ENCODE results near the gene FCHSD2.
"Not testable (repeated sequence)": the region's sequence is repeated elsewhere in the genome, so short reads cannot be mapped to it uniquely, and the experiment has no call there.

Gene FCHSD2

DNA sequence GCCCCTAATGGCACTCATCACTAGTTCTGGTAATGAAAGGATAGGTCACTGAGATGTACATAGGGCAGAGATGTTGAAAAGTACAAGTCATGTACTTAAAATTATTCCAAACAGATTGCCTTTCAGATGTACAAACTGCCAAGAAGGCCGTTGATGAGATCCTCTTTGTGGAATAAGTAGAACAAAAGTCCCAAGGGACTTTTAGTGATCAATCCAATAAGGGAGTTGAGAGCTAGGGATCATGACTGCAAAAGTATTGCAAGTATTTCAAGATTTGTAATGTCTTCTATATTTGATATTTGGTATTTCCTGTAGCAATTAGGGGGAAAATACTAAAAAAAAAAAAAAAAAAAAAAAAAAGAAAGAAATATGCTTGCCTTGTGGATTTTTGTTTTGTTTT lies 245.7 kb downstream of the FCHSD2 start:
- no peak for DNase-seq (ENCODE audit: low read depth in 3 of 3, low spot score in 1 of 3)

GRCh38 chr11:72890881-72891280 lies 251.2 kb downstream of the FCHSD2 start:
- no peak for DNase-seq (ENCODE audit: low read depth in 3 of 3, low spot score in 1 of 3)

DNA sequence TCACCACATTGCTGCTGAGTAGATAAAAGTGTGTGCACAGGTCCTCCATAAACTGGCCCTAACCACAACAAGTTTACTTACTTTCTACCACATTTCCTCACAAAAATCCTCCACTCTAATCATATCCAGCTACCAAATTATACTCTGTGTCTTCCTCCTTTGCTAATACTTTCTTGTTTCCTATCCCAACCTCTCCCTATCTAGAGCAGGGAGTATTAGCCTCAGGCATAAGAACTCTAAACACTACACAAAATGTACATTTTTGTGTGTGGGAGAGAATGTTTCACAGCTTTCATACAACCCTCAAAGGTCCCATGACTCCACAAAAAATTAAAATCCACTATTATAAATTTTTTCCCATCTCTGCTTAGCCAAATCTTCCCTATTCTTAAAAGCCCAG lies 255.5 kb downstream of the FCHSD2 start:
- no peak for DNase-seq (ENCODE audit: low read depth in 3 of 3, low spot score in 1 of 3)

DNA sequence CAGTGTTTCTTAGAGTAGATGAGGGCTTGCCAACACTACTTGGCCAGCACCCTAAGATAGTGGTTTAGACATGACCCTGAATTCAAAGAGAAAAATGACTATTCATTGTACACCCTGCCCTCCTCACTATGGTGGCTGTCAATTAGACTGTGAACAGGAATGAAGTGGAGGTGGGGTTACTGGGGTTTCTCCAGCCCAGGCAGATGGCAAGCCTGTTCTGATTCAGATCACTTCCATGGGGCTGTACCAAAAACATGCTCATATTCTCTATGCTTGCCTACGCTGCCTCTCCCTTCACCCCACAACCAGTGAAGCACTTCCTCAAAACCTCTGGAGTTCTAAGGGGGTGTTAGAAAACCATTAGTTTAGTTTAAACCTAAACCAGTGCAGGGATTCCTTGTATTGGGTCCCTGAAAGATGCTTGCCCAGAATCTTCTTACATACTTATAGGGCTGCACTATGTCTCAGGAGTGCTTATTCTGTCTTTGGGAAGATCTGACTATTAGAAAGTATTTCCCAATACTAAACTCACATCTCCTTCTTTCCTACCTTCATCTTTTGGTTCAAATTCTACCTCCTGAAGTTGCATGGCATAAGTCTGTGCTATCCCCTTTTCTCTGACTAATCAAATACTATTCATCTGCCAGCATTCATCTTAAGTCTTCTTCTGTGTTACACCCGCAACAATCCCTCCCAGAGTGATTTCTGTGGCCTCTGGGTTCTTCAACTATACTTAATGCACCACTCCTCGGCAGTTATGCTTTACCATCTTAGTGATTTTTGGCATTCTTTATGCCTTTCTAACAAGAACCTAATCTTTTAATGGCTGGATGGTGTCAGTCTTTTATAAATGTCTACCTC lies 256.1 kb downstream of the FCHSD2 start:
- DNase-seq (ENCODE audit: low read depth in 3 of 3, low spot score in 1 of 3): no peak

- no peak for DNase-seq (ENCODE audit: low read depth in 3 of 3, low spot score in 1 of 3)
Measured at GRCh38 chr11:72876147-72876546, 266.0 kb downstream of the FCHSD2 start.

DNA sequence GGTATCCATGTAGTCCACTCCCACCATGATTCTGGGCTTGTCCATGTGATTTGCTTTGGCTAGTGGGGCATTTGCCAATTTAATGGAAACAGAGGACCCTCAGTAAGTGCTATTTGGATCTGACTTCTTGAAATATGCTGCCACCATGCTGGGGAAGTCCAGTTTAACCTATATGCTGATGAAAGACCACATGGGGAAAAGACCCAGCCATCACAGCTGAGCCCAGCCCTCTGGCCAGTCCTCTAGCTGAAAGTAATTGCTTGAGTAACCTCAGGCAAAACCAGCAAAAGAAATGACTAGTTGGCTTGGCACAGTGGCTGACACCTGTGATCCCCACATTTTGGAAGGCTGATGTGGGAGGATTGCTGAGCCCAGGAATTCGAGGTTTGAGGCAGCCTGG lies 266.4 kb downstream of the FCHSD2 start:
- DNase-seq (ENCODE audit: low read depth in 3 of 3, low spot score in 1 of 3): no peak

- DNase-seq (ENCODE audit: low read depth in 3 of 3, low spot score in 1 of 3): no peak
Measured at GRCh38 chr11:72872012-72872411, 270.1 kb downstream of the FCHSD2 start.

DNA sequence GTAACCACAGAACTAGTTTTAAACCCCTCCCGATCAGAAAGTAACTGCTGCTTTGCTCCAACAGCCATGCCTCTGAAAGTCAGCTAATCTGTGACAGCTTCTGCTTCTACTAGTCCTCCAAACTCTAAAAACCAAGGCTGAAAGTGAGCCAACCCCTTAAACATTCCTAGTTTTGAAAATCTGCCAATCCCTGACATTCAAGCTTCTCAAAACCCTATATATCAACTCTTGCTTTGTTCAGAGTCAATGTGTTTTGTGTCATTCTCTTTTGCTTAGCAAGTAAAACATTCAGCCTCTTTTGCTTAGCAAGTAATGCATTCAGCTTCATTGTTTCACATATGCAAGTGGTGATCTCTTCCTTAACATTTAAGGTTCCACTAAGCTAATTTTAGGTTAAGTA lies 271.0 kb downstream of the FCHSD2 start:
- no peak for DNase-seq (ENCODE audit: low read depth in 3 of 3, low spot score in 1 of 3)

- no peak for DNase-seq (ENCODE audit: low read depth in 3 of 3, low spot score in 1 of 3)
Measured at GRCh38 chr11:72869831-72870230, 272.3 kb downstream of the FCHSD2 start.

GRCh38 chr11:72867970-72868369 lies 274.1 kb downstream of the FCHSD2 start:
- no peak for DNase-seq (ENCODE audit: low read depth in 3 of 3, low spot score in 1 of 3)

GRCh38 chr11:72864702-72865655 lies 277.1 kb downstream of the FCHSD2 start:
- no peak for DNase-seq (ENCODE audit: low read depth in 3 of 3, low spot score in 1 of 3)

DNA sequence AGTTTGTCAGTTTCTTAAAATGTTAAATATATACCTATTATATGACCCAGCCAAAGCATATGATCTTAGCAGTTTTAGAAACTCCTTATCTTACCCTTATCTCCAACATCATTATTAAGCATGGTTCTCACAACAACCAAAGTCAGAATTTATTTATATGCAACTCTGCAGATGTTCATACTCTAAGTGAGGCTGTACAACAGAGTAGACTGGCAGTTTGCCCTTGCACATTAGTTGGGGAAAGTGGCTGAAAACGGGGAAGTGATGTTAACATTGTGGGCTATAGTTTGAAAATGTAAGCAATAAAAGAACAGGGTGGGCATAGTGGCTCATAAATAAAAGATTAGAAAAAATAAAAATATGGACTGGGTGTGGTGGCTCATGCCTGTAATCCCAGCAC lies 278.2 kb downstream of the FCHSD2 start:
- no peak for DNase-seq (ENCODE audit: low read depth in 3 of 3, low spot score in 1 of 3)

- DNase-seq (ENCODE audit: low read depth in 3 of 3, low spot score in 1 of 3): no peak
Measured at GRCh38 chr11:72863091-72863490, 279.0 kb downstream of the FCHSD2 start.

- DNase-seq (ENCODE audit: low read depth in 3 of 3, low spot score in 1 of 3): no peak
Measured at GRCh38 chr11:72860592-72860991, 281.5 kb downstream of the FCHSD2 start.

DNA sequence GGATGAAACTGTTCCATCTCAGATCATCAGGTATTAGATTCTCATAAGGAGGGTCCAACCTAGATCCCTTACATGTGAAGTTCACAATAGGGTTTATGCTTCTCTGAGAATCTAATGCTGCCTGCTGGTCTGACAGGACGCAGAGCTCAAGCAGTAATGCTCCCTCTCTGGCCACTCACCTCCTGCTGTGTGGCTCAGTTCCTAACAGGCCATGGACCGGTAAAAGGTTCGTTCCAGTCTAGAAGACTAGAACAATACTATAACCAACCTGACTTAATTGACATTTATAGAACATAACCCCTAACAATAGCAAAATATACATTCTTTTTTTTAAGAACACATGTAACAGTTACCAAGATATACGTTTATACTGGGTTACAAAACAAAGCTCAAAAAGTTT lies 282.1 kb downstream of the FCHSD2 start:
- DNase-seq (ENCODE audit: low read depth in 3 of 3, low spot score in 1 of 3): no peak

DNA sequence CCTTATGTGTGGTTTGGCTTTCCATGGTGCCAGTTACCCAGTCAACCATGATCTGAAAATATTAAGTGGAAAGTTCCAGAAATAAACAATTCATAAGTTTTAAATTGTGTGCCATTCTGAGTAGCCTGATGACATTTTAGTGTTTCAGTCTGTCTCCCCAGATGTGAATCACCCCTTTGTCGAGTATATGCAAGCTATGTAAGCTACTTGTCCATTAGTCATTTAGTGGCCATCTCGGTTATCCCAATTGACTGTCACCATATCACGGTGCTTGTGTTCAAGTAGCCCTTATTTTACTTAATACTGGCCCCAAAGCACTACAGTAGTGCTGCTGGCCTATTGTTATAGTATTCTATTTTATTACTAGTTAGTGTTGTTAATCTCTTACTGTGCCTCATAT lies 283.0 kb downstream of the FCHSD2 start:
- DNase-seq (ENCODE audit: low read depth in 3 of 3, low spot score in 1 of 3): no peak

DNA sequence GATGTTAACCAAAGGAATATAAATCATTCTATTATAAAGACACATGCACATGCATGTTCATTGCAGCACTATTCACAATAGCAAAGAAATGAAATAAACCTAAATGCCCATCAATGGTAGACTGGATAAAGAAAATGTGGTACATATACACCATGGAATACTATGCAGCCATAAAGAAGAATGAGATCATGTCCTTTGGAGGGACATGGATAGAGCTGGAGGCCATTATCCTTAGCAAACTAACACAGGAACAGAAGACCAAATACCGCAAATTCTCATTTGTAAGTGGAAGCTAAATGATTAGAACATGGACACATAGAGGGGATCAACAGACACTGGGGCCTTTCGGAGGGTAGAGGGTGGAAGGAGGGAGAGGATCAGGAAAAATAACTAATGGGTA lies 283.9 kb downstream of the FCHSD2 start:
- not testable (repeated sequence) for DNase-seq (ENCODE audit: low read depth in 3 of 3, low spot score in 1 of 3)

- no peak for DNase-seq (ENCODE audit: low read depth in 3 of 3, low spot score in 1 of 3)
Measured at GRCh38 chr11:72856551-72857345, 285.4 kb downstream of the FCHSD2 start.

GRCh38 chr11:72856065-72856464 lies 286.1 kb downstream of the FCHSD2 start:
- DNase-seq (ENCODE audit: low read depth in 3 of 3, low spot score in 1 of 3): no peak

DNA sequence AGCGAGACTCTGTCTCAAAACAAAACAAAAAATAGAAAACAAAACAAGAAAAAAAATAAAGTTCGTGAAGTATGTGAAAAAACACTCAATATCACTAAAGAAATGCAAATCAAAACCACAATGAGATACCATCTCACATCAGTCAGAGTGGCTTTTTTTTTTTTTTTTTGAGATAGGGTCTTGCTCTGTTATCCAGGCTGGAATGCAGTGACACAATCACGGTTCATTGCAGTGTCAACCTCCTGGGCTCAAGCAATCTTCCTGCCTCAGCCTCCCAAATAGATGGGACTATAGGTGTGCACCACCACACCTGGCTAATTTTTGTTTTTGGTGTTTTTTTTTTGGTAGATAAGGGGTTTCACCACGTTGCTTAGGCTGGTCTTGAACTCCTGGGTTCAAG lies 290.4 kb downstream of the FCHSD2 start:
- DNase-seq (ENCODE audit: low read depth in 3 of 3, low spot score in 1 of 3): no peak

DNA sequence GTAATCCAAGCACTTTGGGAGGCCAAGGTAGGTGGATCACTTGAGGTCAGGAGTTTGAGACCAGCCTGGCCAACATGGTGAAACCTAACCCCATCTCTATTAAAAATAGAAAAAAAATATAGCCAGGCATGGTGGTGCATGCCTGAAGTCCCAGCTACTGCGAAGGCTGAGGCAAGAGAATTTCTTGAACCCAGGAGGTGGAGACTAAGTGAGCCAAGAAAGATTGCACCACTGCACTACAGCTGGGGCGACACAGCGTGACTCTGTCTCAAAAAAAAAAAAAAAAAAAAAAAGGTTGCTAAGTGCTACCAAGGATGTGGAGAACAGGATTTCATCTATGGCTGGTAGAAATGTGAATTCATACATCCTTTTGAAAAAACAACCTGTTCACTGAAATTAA lies 291.3 kb downstream of the FCHSD2 start:
- DNase-seq (ENCODE audit: low read depth in 3 of 3, low spot score in 1 of 3): no peak

Measured in stimulated activated CD4-positive, alpha-beta T cell treated with anti-CD3 and anti-CD28 coated beads, TNF-alpha, amount 100 ng/mL, for 1 hour (primary cell).